Measurements from ENCODE around the gene FAM209A. TPM values are rescaled to one million over a fixed set of nuclear protein-coding genes. Genes with fewer than 3 reads are reported as not detected.
"Not testable (repeated sequence)": the region's sequence is repeated elsewhere in the genome, so short reads cannot be mapped to it uniquely, and the experiment has no call there.

The FAM209A gene
- polyA plus RNA-seq, 1 donor (not counting 4 experiments of a cell fraction or from before 2014, with no cell fraction given), result 0.35 TPM

GRCh38 chr20:56554869-56555268, 30.3 kb downstream of the FAM209A start:
- Histone ChIP-seq H3K4me1 (ENCODE audit: control insufficient read depth, extremely low read depth, insufficient read depth, low read length) (peaks cover 9% of the 10 kb centered on the region), H3K9me1 (ENCODE audit: control insufficient read depth, extremely low read depth, insufficient read depth, low read length) (no peaks in the 10 kb centered on the region), H3K4me2 (ENCODE audit: control insufficient read depth, extremely low read depth, insufficient read depth, low read depth, low read length) (peak overlapping the region; percentile 78), H3K9ac (ENCODE audit: control insufficient read depth, extremely low read depth, insufficient read depth, low read length) (peak overlapping the region; percentile 51), H4K20me1 (ENCODE audit: control insufficient read depth, extremely low read depth, insufficient read depth, low read length) (no peaks in the 10 kb centered on the region), H3K27me3 (ENCODE audit: control insufficient read depth, extremely low read depth, insufficient read depth, low read length) (no peaks in the 10 kb centered on the region), H3K9me3 (ENCODE audit: control insufficient read depth, low read depth, low read length) (no peaks in the 10 kb centered on the region), H3K79me2 (ENCODE audit: control insufficient read depth, insufficient read depth, low read length) (no peaks in the 10 kb centered on the region), H3K4me3 (ENCODE audit: control insufficient read depth in 2 of 3, extremely low read depth in 1 of 3, insufficient read depth in 2 of 3, low read depth in 1 of 3, low read length in 3 of 3) (peak overlapping the region in 2 of 3 experiments; percentile 36), H2AFZ (ENCODE audit: control insufficient read depth, low read length) (peak overlapping the region; percentile 67), H3K27ac (ENCODE audit: control insufficient read depth, insufficient read depth, low read length) (peak overlapping the region; percentile 65), H3K36me3 (ENCODE audit: control insufficient read depth in 2 of 2, extremely low read depth in 1 of 2, insufficient read depth in 2 of 2, low read length in 2 of 2) (no peaks in the 10 kb centered on the region)
- DNase-seq (ENCODE audit: low read depth, low spot score) (peak; percentile 98), FAIRE-seq (peak; percentile 53)
- TF ChIP-seq CTCF (optimal IDR thresholded peaks at IDR 0.05 in 1 of 3, IDR thresholded peaks at IDR 0.05 in 1 of 3, conservative IDR thresholded peaks at IDR 0.05 in 1 of 3; ENCODE audit: extremely low read depth in 1 of 3, insufficient read depth in 2 of 3, low read length in 3 of 3), result peak; percentile 16 to 36 (median 29)
- no peak for TF ChIP-seq EZH2 (IDR thresholded peaks at IDR 0.05; ENCODE audit: low read length)
- dilution Hi-C loops (cut with MboI; ENCODE audit: extremely low pct_ligation_motif_present, low sequenced_read_pairs), result no loop called here

DNA sequence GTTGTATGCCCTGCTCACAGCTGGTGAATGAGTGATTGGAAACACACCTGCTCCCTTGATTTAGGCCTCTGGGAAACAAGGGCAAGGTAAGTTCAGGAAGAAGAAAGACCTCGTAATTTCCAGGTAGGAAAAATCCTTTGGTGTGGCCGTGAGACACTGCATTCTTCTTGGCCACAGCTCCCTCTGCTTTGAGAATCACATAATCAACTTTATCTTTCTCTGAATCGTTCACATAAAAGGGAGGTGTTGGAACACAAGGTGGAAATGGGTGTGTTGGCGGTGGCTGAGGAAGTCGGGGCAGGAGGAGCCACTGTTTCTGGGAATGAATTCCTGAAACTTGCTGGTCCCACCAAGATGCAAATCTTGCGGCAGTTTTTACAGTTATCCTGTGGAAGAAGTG, 34.4 kb downstream of the FAM209A start:
- Histone ChIP-seq H3K9ac (ENCODE audit: control insufficient read depth, extremely low read depth, insufficient read depth, low read length) (no peak overlapping the region), H3K9me1 (ENCODE audit: control insufficient read depth, extremely low read depth, insufficient read depth, low read length) (no peaks in the 10 kb centered on the region), H3K27ac (ENCODE audit: control insufficient read depth, insufficient read depth, low read length) (no peak overlapping the region), H3K79me2 (ENCODE audit: control insufficient read depth, insufficient read depth, low read length) (no peaks in the 10 kb centered on the region), H3K4me2 (ENCODE audit: control insufficient read depth, extremely low read depth, insufficient read depth, low read depth, low read length) (no peak overlapping the region), H3K4me1 (ENCODE audit: control insufficient read depth, extremely low read depth, insufficient read depth, low read length) (peaks cover 9% of the 10 kb centered on the region), H3K9me3 (ENCODE audit: control insufficient read depth, low read depth, low read length) (no peaks in the 10 kb centered on the region), H3K27me3 (ENCODE audit: control insufficient read depth, extremely low read depth, insufficient read depth, low read length) (no peaks in the 10 kb centered on the region), H4K20me1 (ENCODE audit: control insufficient read depth, extremely low read depth, insufficient read depth, low read length) (no peaks in the 10 kb centered on the region), H3K36me3 (ENCODE audit: control insufficient read depth in 2 of 2, extremely low read depth in 1 of 2, insufficient read depth in 2 of 2, low read length in 2 of 2) (no peaks in the 10 kb centered on the region), H3K4me3 (ENCODE audit: control insufficient read depth in 2 of 3, extremely low read depth in 1 of 3, insufficient read depth in 2 of 3, low read depth in 1 of 3, low read length in 3 of 3) (no peak overlapping the region), H2AFZ (ENCODE audit: control insufficient read depth, low read length) (peak overlapping the region; percentile 17)
- DNase-seq (ENCODE audit: low read depth, low spot score), result no peak
- no peak for FAIRE-seq
- TF ChIP-seq CTCF (optimal IDR thresholded peaks at IDR 0.05 in 1 of 3, IDR thresholded peaks at IDR 0.05 in 1 of 3, conservative IDR thresholded peaks at IDR 0.05 in 1 of 3; ENCODE audit: extremely low read depth in 1 of 3, insufficient read depth in 2 of 3, low read length in 3 of 3) (no peak), EZH2 (IDR thresholded peaks at IDR 0.05; ENCODE audit: low read length) (no peak)
- dilution Hi-C loops (cut with MboI; ENCODE audit: extremely low pct_ligation_motif_present, low sequenced_read_pairs), result no loop called here

DNA sequence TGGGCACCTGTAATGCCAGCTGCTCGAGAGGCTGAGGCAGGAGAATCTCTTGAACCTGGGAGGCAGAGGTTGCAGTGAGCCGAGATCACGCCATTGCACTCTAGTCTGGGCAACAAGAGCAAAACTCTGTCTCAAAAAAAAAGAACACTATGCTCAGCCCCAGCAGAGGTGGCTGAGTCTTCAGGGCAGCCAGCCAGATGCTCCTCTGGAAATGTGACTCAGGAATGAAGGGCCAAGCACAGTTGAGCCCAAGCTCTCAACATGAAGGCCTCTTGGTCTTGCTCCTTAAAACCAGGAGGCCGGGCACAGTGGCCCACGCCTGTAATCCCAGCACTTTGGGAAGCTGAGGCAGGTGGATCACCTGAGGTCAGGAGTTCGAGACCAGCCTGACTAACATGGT, 40.0 kb downstream of the FAM209A start:
- DNase-seq (ENCODE audit: low read depth, low spot score); H3K79me2 ChIP-seq (ENCODE audit: control insufficient read depth, insufficient read depth, low read length); H3K27ac ChIP-seq (ENCODE audit: control insufficient read depth, insufficient read depth, low read length); H4K20me1 ChIP-seq (ENCODE audit: control insufficient read depth, extremely low read depth, insufficient read depth, low read length); H3K9me3 ChIP-seq (ENCODE audit: control insufficient read depth, low read depth, low read length); H3K4me1 ChIP-seq (ENCODE audit: control insufficient read depth, extremely low read depth, insufficient read depth, low read length); H3K4me2 ChIP-seq (ENCODE audit: control insufficient read depth, extremely low read depth, insufficient read depth, low read depth, low read length); H3K9me1 ChIP-seq (ENCODE audit: control insufficient read depth, extremely low read depth, insufficient read depth, low read length); H3K36me3 ChIP-seq (ENCODE audit: control insufficient read depth in 2 of 2, extremely low read depth in 1 of 2, insufficient read depth in 2 of 2, low read length in 2 of 2); H3K27me3 ChIP-seq (ENCODE audit: control insufficient read depth, extremely low read depth, insufficient read depth, low read length); dilution Hi-C loops (cut with MboI; ENCODE audit: extremely low pct_ligation_motif_present, low sequenced_read_pairs); H2AFZ ChIP-seq (ENCODE audit: control insufficient read depth, low read length); H3K9ac ChIP-seq (ENCODE audit: control insufficient read depth, extremely low read depth, insufficient read depth, low read length); FAIRE-seq; H3K4me3 ChIP-seq (ENCODE audit: control insufficient read depth in 2 of 3, extremely low read depth in 1 of 3, insufficient read depth in 2 of 3, low read depth in 1 of 3, low read length in 3 of 3): not testable (repeated sequence)

All from keratinocyte (primary cell).